ENCODE measurements around the gene PURB. TPM values are rescaled to one million over a fixed set of nuclear protein-coding genes. Genes with fewer than 3 reads are reported as not detected.
"Not testable (repeated sequence)": the region's sequence is repeated elsewhere in the genome, so short reads cannot be mapped to it uniquely, and the experiment has no call there.

The PURB gene
- total and polyA plus RNA-seq, 10 of the 15 experiments (the other 5 are each of a cell fraction or from before 2014, with no cell fraction given), result 0.77 to 18.6 (median 8.9) TPM

DNA sequence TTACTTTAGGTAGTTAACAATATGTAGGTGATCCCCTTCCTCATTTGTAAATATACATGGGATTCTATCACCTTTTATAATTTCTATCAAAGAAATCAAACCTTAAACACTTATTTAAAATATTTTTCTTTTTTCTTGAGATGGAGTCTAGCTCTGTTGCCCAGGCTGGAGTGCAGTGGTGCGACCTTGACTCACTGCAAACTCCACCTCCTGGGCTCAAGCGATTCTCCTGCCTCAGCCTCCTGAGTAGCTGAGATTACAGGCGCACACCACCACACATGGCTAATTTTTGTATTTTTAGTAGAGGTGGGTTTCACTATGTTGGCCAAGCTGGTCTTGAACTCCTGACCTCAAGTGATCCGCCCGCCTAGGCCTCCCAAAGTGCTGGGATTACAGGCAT, 41.9 kb downstream of the PURB start:
- H3K36me3 ChIP-seq (ENCODE audit: control insufficient read depth in 2 of 2, insufficient read depth in 2 of 2, low read length in 1 of 2); BruUV-seq (replicated peaks); H2AFZ ChIP-seq (ENCODE audit: control insufficient read depth, low read depth, low read length); H3K27ac ChIP-seq (ENCODE audit: control insufficient read depth, insufficient read depth); intact Hi-C loops (cut with micrococcal nuclease; ENCODE audit: unreplicated experiment); H3K9me3 ChIP-seq (replicated peaks; ENCODE audit: control insufficient read depth, insufficient read depth, low read length); ATAC-seq; H3K4me3 ChIP-seq; H3K4me1 ChIP-seq (ENCODE audit: control insufficient read depth, insufficient read depth, low read length); FAIRE-seq; DNase-seq (ENCODE audit: low read depth, low spot score); H3K9ac ChIP-seq (ENCODE audit: control insufficient read depth, insufficient read depth, low read length); H3K27me3 ChIP-seq (replicated peaks in 1 of 2; ENCODE audit: control insufficient read depth in 2 of 2, insufficient read depth in 2 of 2, low read length in 1 of 2); H4K20me1 ChIP-seq (ENCODE audit: control insufficient read depth, insufficient read depth): not testable (repeated sequence)
- ChIA-PET RAD21 (ENCODE audit: unreplicated experiment) (interaction anchor here (0.9 to 2.0 kb wide), 8 partner anchors 31 to 255 kb away, joined by 3 to 13 read pairs (median 4); partner anchors contain the start of gene OGDH), POLR2A (interaction anchor here (1.0 to 5.0 kb wide), 5 partner anchors 45 to 262 kb away, joined by 4 to 36 read pairs (median 9); partner anchors contain the start of genes OGDH, PPIA and TMED4), CTCF (interaction anchor here (1.1 to 3.4 kb wide), 7 partner anchors 16 to 279 kb away, joined by 4 to 25 read pairs (median 6); partner anchors contain the start of gene OGDH), SMC1A (ENCODE audit: uncharacterized antibody, unreplicated experiment) (interaction anchor here (1.1 to 1.8 kb wide), 4 partner anchors 45 to 272 kb away, joined by 3 to 17 read pairs (median 4); no protein-coding TSS in a partner anchor)
- Histone ChIP-seq H3K79me2 (ENCODE audit: control insufficient read depth, insufficient read depth, low read length) (peaks cover 68% of the 10 kb centered on the region), H3K4me2 (ENCODE audit: control insufficient read depth, insufficient read depth) (peak overlapping the region; percentile 66; the same call in 1 of the 2 replicates)
- in situ Hi-C loops (cut with MboI), result loop anchor here (5.0 kb wide), 1 partner anchor 256 kb away; no protein-coding TSS in a partner anchor
- 93% methylated on average over 5 of the region's 5 CpGs for WGBS (ENCODE audit: insufficient coverage, insufficient replicate concordance, low lambda C conversion rate, missing lambda C conversion rate)

DNA sequence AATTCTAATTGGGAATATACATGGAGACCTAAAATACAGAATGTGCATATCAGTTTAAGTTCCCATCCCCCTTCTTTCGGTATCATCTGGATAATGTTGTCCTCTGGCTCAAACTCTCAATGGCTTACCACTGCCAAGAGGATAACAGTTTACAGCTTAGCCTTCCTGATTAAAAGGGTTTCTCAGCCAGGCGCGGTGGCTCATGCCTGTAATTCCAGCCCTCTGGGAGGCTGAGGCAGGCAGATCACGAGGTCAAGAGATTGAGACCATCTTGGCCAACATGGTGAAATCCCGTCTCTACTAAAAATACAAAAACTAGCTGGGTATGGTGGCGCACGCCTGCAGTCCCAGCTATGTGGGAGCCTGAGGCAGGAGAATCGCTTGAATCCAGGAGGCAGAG, 42.7 kb downstream of the PURB start:
- H3K4me3 ChIP-seq; H3K4me1 ChIP-seq (ENCODE audit: control insufficient read depth, insufficient read depth, low read length); H3K4me2 ChIP-seq (ENCODE audit: control insufficient read depth, insufficient read depth); DNase-seq (ENCODE audit: low read depth, low spot score); H3K27me3 ChIP-seq (replicated peaks in 1 of 2; ENCODE audit: control insufficient read depth in 2 of 2, insufficient read depth in 2 of 2, low read length in 1 of 2); H4K20me1 ChIP-seq (ENCODE audit: control insufficient read depth, insufficient read depth); H3K9ac ChIP-seq (ENCODE audit: control insufficient read depth, insufficient read depth, low read length); H3K27ac ChIP-seq (ENCODE audit: control insufficient read depth, insufficient read depth); H2AFZ ChIP-seq (ENCODE audit: control insufficient read depth, low read depth, low read length); ATAC-seq; intact Hi-C loops (cut with micrococcal nuclease; ENCODE audit: unreplicated experiment); H3K36me3 ChIP-seq (ENCODE audit: control insufficient read depth in 2 of 2, insufficient read depth in 2 of 2, low read length in 1 of 2); FAIRE-seq; BruUV-seq (replicated peaks); H3K9me3 ChIP-seq (replicated peaks; ENCODE audit: control insufficient read depth, insufficient read depth, low read length): not testable (repeated sequence)
- RAD21 ChIA-PET (ENCODE audit: unreplicated experiment), result interaction anchor here (0.6 to 2.0 kb wide), 3 partner anchors 39 to 435 kb away, joined by 3 to 5 read pairs (median 4); no protein-coding TSS in a partner anchor
- POLR2A ChIA-PET, result interaction anchor here (0.5 to 0.6 kb wide), 2 partner anchors 24 to 37 kb away, joined by 3 read pairs; no protein-coding TSS in a partner anchor
- CTCF ChIA-PET, result interaction anchor here (0.9 to 1.6 kb wide), 2 partner anchors 254 to 293 kb away, joined by 3 to 6 read pairs; no protein-coding TSS in a partner anchor
- SMC1A ChIA-PET (ENCODE audit: uncharacterized antibody, unreplicated experiment), result interaction anchor here (0.6 to 0.7 kb wide), 2 partner anchors 41 to 71 kb away, joined by 3 to 4 read pairs; no protein-coding TSS in a partner anchor
- H3K79me2 ChIP-seq (ENCODE audit: control insufficient read depth, insufficient read depth, low read length), result peaks cover 70% of the 10 kb centered on the region
- WGBS (ENCODE audit: insufficient coverage, insufficient replicate concordance, low lambda C conversion rate, missing lambda C conversion rate), result 94% methylated on average over 8 of the region's 8 CpGs
- in situ Hi-C loops (cut with MboI), result loop anchor here (5.0 kb wide), 1 partner anchor 255 kb away; no protein-coding TSS in a partner anchor
